ENCODE results near the gene CD59. TPM values are rescaled to one million over a fixed set of nuclear protein-coding genes. Genes with fewer than 3 reads are reported as not detected.

Gene CD59
- total and polyA plus RNA-seq, 7 donors, result 54.1 to 210 (median 174) TPM

- Histone ChIP-seq H3K4me3 (no peak overlapping the region), H3K27ac (peak overlapping the region; percentile 39 to 75 (median 42)), H3K36me3 (peaks cover 7 to 37% (median 11%) of the 10 kb centered on the region in 4 donors), H3K9me3 (no peaks in the 10 kb centered on the region), H3K4me1 (peaks cover 0 to 28% (median 21%) of the 10 kb centered on the region in 4 donors), H3K27me3 (no peaks in the 10 kb centered on the region)
- 80 to 85% methylated on average over 7 of the region's 7 CpGs for WGBS, 2 donors
- no peak for DNase-seq
- intact Hi-C loops (cut with DNase I), result loop anchor here (5.0 kb wide), 1 partner anchor 33 kb away; the partner anchor contains the start of gene CD59
- TF ChIP-seq EP300 (IDR thresholded peaks at IDR 0.05), result no peak
- no peak for TF ChIP-seq POLR2AphosphoS5 (IDR thresholded peaks at IDR 0.05)
- TF ChIP-seq POLR2A (IDR thresholded peaks at IDR 0.05), result no peak
- no peak for TF ChIP-seq CTCF (IDR thresholded peaks at IDR 0.05)
Measured at GRCh38 chr11:33704240-33705002, 31.8 kb downstream of the CD59 start.

- peak overlapping the region; percentile 39 to 75 (median 42) for H3K27ac ChIP-seq
- no peak for DNase-seq
- H3K4me3 ChIP-seq, result no peak overlapping the region
- no peaks in the 10 kb centered on the region for H3K9me3 ChIP-seq
- intact Hi-C loops (cut with DNase I), result loop anchor here (5.0 kb wide), 1 partner anchor 34 kb away; the partner anchor contains the start of gene CD59
- H3K27me3 ChIP-seq, result no peaks in the 10 kb centered on the region
- TF ChIP-seq EP300 (IDR thresholded peaks at IDR 0.05) (no peak), POLR2AphosphoS5 (IDR thresholded peaks at IDR 0.05) (no peak), POLR2A (IDR thresholded peaks at IDR 0.05) (no peak), CTCF (IDR thresholded peaks at IDR 0.05) (no peak)
- 55 to 77% methylated on average over 4 of the region's 4 CpGs for WGBS, 2 donors
- peaks cover 0 to 28% (median 18%) of the 10 kb centered on the region in 4 donors for H3K4me1 ChIP-seq
- peaks cover 3 to 31% (median 6%) of the 10 kb centered on the region in 4 donors for H3K36me3 ChIP-seq
Measured at GRCh38 chr11:33703788-33704187, 32.4 kb downstream of the CD59 start.

- 21 to 73% methylated on average over 5 of the region's 5 CpGs for WGBS, 2 donors
- no peaks in the 10 kb centered on the region for H3K9me3 ChIP-seq
- no peak for DNase-seq
- H3K36me3 ChIP-seq, result peaks cover 0 to 26% (median 5%) of the 10 kb centered on the region in 4 donors
- no peaks in the 10 kb centered on the region for H3K27me3 ChIP-seq
- TF ChIP-seq POLR2A (IDR thresholded peaks at IDR 0.05) (no peak), CTCF (IDR thresholded peaks at IDR 0.05) (no peak), EP300 (IDR thresholded peaks at IDR 0.05) (no peak), POLR2AphosphoS5 (IDR thresholded peaks at IDR 0.05) (peak in 2 of 4 donors; percentile 11 to 23)
- H3K4me3 ChIP-seq, result no peak overlapping the region
- H3K27ac ChIP-seq, result peak overlapping the region in 2 of 4 donors; percentile 75
- intact Hi-C loops (cut with DNase I), result loop anchor here (5.0 kb wide), 1 partner anchor 34 kb away; the partner anchor contains the start of gene CD59
- peaks cover 0 to 28% (median 17%) of the 10 kb centered on the region in 4 donors for H3K4me1 ChIP-seq
Measured at GRCh38 chr11:33703234-33703633, 33.0 kb downstream of the CD59 start.

GRCh38 chr11:33701302-33702230, 34.7 kb downstream of the CD59 start:
- Histone ChIP-seq H3K36me3 (peaks cover 0 to 12% (median 0%) of the 10 kb centered on the region in 4 donors), H3K27me3 (no peaks in the 10 kb centered on the region), H3K4me3 (peak overlapping the region; percentile 47 to 64 (median 60)), H3K9me3 (no peaks in the 10 kb centered on the region), H3K27ac (peak overlapping the region; percentile 53 to 75 (median 74)), H3K4me1 (peaks cover 0 to 27% (median 17%) of the 10 kb centered on the region in 4 donors)
- no peak for DNase-seq
- 10 to 27% methylated on average over 7 of the region's 7 CpGs for WGBS, 2 donors
- intact Hi-C loops (cut with DNase I), result loop anchor here (5.0 kb wide), 1 partner anchor 36 kb away; the partner anchor contains the start of gene CD59
- TF ChIP-seq EP300 (IDR thresholded peaks at IDR 0.05), result peak in 1 of 4 donors; percentile 24
- no peak for TF ChIP-seq POLR2A (IDR thresholded peaks at IDR 0.05)
- peak in 3 of 4 donors; percentile 43 to 55 (median 55) for TF ChIP-seq POLR2AphosphoS5 (IDR thresholded peaks at IDR 0.05)
- TF ChIP-seq CTCF (IDR thresholded peaks at IDR 0.05), result no peak
